H9 (cell line): ENCODE results near the gene LDLRAD4. TPM values are rescaled to one million over a fixed set of nuclear protein-coding genes. Genes with fewer than 3 reads are reported as not detected.

ENCODE experiments used
- DNase-seq: peaks from one replicate; pipeline ENCODE4 v3.0.0-alpha.2; 2017
- H2AFZ ChIP-seq: one replicate; pipeline ENCODE4 v1.6.1; 2013; ENCODE audit warnings: mild to moderate bottlenecking, low read length, control low read depth, moderate library complexity
- H2AK5ac ChIP-seq: 2 replicates; pipeline ENCODE4 v1.6.1; 2013; ENCODE audit warnings: low read length, control low read depth, mixed read lengths; ENCODE audit not compliant: insufficient read length
- H2BK120ac ChIP-seq: one replicate; pipeline ENCODE4 v1.6.1; 2013; ENCODE audit warnings: low read depth, mild to moderate bottlenecking, low read length, control low read depth, inconsistent platforms; ENCODE audit not compliant: poor library complexity, severe bottlenecking
- H2BK12ac ChIP-seq: 2 replicates; pipeline ENCODE4 v1.6.1; 2013; ENCODE audit warnings: low read length, control low read depth, mixed read lengths, low read depth; ENCODE audit not compliant: insufficient read length
- H2BK15ac ChIP-seq: 2 replicates; pipeline ENCODE4 v1.6.1; 2013; ENCODE audit warnings: low read depth, low read length, control low read depth
- H2BK20ac ChIP-seq: one replicate; pipeline ENCODE4 v1.6.1; 2013; ENCODE audit warnings: low read depth, mild to moderate bottlenecking, low read length, control low read depth, inconsistent platforms; ENCODE audit not compliant: poor library complexity, severe bottlenecking
- H2BK5ac ChIP-seq: 2 replicates; pipeline ENCODE4 v1.6.1; 2013; ENCODE audit warnings: low read length, control low read depth, mixed read lengths; ENCODE audit not compliant: insufficient read length
- H3K14ac ChIP-seq: 2 replicates; pipeline ENCODE4 v1.6.1; 2013; ENCODE audit warnings: low read length, control low read depth; ENCODE audit not compliant: insufficient read depth
- H3K18ac ChIP-seq: 2 replicates; pipeline ENCODE4 v1.6.1; 2013; ENCODE audit warnings: low read depth, mild to moderate bottlenecking, mixed read lengths, low read length, control low read depth; ENCODE audit not compliant: insufficient read length
- H3K23ac ChIP-seq: 2 replicates; pipeline ENCODE4 v1.6.1; 2013; ENCODE audit warnings: low read length, control low read depth, mixed read lengths, low read depth; ENCODE audit not compliant: insufficient read length
- H3K23me2 ChIP-seq: 2 replicates; pipeline ENCODE4 v1.6.1; 2013; ENCODE audit warnings: low read depth, mild to moderate bottlenecking, mixed read lengths, low read length, control low read depth; ENCODE audit not compliant: insufficient read length, poor library complexity, severe bottlenecking
- H3K27ac ChIP-seq: 2 replicates; pipeline ENCODE4 v1.5.1; 2013; ENCODE audit warnings: low read length, control low read depth, mixed read lengths, low read depth; ENCODE audit not compliant: insufficient read length
- H3K27me3 ChIP-seq: 2 replicates; pipeline ENCODE4 v1.6.1; 2013; ENCODE audit warnings: low read length, control low read depth, inconsistent platforms; ENCODE audit not compliant: insufficient read depth
- H3K4ac ChIP-seq: 2 replicates; pipeline ENCODE4 v1.6.1; 2013; ENCODE audit warnings: low read depth, mild to moderate bottlenecking, control low read depth, inconsistent platforms, low read length, moderate library complexity
- H3K4me1 ChIP-seq: 2 replicates; pipeline ENCODE4 v1.6.1; 2013; ENCODE audit warnings: low read length, control low read depth, inconsistent platforms; ENCODE audit not compliant: insufficient read depth
- H3K4me2 ChIP-seq: 2 replicates; pipeline ENCODE4 v1.6.1; 2013; ENCODE audit warnings: low read length, control low read depth, mixed read lengths; ENCODE audit not compliant: insufficient read length, insufficient read depth
- H3K56ac ChIP-seq: 2 replicates; pipeline ENCODE4 v1.6.1; 2013; ENCODE audit warnings: low read depth, mild to moderate bottlenecking, mixed read lengths, low read length, control low read depth; ENCODE audit not compliant: insufficient read length
- H3K79me1 ChIP-seq: 2 replicates; pipeline ENCODE4 v1.6.1; 2013; ENCODE audit warnings: low read depth, mild to moderate bottlenecking, moderate library complexity, low read length, control low read depth, inconsistent platforms; ENCODE audit not compliant: insufficient read depth, poor library complexity, severe bottlenecking
- H3K79me2 ChIP-seq: 2 replicates; pipeline ENCODE4 v1.6.1; 2013; ENCODE audit warnings: low read length, control low read depth, inconsistent platforms; ENCODE audit not compliant: insufficient read depth
- H3K9ac ChIP-seq: 2 replicates; pipeline ENCODE4 v1.6.1; 2013; ENCODE audit warnings: low read length, control low read depth, mixed read lengths; ENCODE audit not compliant: insufficient read length; ENCODE audit errors: extremely low read depth
- H3K9me3 ChIP-seq: one replicate; pipeline ENCODE4 v1.6.1; 2013; ENCODE audit warnings: low read depth, low read length, inconsistent platforms; ENCODE audit not compliant: control insufficient read depth
- H3T11ph ChIP-seq: one replicate; pipeline ENCODE4 v1.6.1; 2013; ENCODE audit warnings: mild to moderate bottlenecking, low read length, control low read depth, inconsistent platforms
- H4K20me1 ChIP-seq: one replicate; pipeline ENCODE4 v1.6.1; 2013; ENCODE audit not compliant: control insufficient read depth, insufficient read length, insufficient read depth
- H4K5ac ChIP-seq: 2 replicates; pipeline ENCODE4 v1.6.1; 2013; ENCODE audit warnings: low read depth, mild to moderate bottlenecking, mixed read lengths, low read length, control low read depth; ENCODE audit not compliant: insufficient read length
- H4K8ac ChIP-seq: replicated peaks from 2 replicates; pipeline ENCODE4 v1.6.1; 2013; ENCODE audit warnings: low read length, control low read depth, mixed read lengths, low read depth; ENCODE audit not compliant: insufficient read length
- H4K91ac ChIP-seq: 2 replicates; pipeline ENCODE4 v1.6.1; 2013; ENCODE audit warnings: low read depth, mild to moderate bottlenecking, moderate library complexity, mixed read lengths, low read length, control low read depth; ENCODE audit not compliant: insufficient read length
- H3K27ac Mint-ChIP-seq, 3 experiments: 2 replicates in 2 of 3; 3 replicates in 1 of 3; pipeline ENCODE4 v1.8.0; 2020 to 2021; ENCODE audit warnings: mixed read lengths in 3 of 3, mild to moderate bottlenecking in 1 of 3, moderate library complexity in 1 of 3
- H3K27me3 Mint-ChIP-seq: 2 replicates; pipeline ENCODE4 v1.8.0; 2021; ENCODE audit warnings: low read depth, mild to moderate bottlenecking, moderate library complexity, mixed read lengths
- H3K36me3 Mint-ChIP-seq, 3 experiments: 2 replicates in 2 of 3; 3 replicates in 1 of 3; pipeline ENCODE4 v1.8.0; 2020 to 2021; ENCODE audit warnings: low read depth in 3 of 3, mixed read lengths in 3 of 3; ENCODE audit not compliant: insufficient read depth in 1 of 3
- H3K4me1 Mint-ChIP-seq, 2 experiments: 2 replicates each; pipeline ENCODE4 v1.8.0; 2020; ENCODE audit warnings: mixed read lengths in 2 of 2
- H3K4me3 Mint-ChIP-seq, 2 experiments: 2 replicates in 1 of 2; 3 replicates in 1 of 2; pipeline ENCODE4 v1.8.0; 2020 to 2021; ENCODE audit warnings: mild to moderate bottlenecking in 2 of 2, mixed read lengths in 2 of 2, moderate library complexity in 1 of 2
- H3K9me3 Mint-ChIP-seq, 2 experiments: 2 replicates in 1 of 2; 3 replicates in 1 of 2; pipeline ENCODE4 v1.8.0; 2020; ENCODE audit warnings: mild to moderate bottlenecking in 2 of 2, mixed read lengths in 2 of 2, moderate library complexity in 1 of 2
- WGBS: extraction: QIAGEN DNeasy Blood & Tissue Kit; methylation state at CpG from one replicate; pipeline ENCODE4 v1.1.7; 2013; ENCODE audit warnings: missing lambda C conversion rate, low lambda C conversion rate, mixed read lengths; ENCODE audit not compliant: insufficient read length; ENCODE audit errors: extremely low coverage; 5-methylcytosine and 5-hydroxymethylcytosine counted together
- total RNA-seq: library from RNA; stranded (reverse); gene quantifications from 2 replicates; pipeline ENCODE4 v1.2.1, GENCODE V29; 2021
- TF ChIP-seq, protein P1 (sequence below): fragments of 200-600 bp; sonication (generic); conservative IDR thresholded peaks from 3 replicates; pipeline ENCODE4 v1.8.0; 2021; ENCODE audit warnings: antibody characterized with exemption, mild to moderate bottlenecking

Gene LDLRAD4
- total RNA-seq, 1 experiment from 2014 or later, result 3.9 TPM

DNA sequence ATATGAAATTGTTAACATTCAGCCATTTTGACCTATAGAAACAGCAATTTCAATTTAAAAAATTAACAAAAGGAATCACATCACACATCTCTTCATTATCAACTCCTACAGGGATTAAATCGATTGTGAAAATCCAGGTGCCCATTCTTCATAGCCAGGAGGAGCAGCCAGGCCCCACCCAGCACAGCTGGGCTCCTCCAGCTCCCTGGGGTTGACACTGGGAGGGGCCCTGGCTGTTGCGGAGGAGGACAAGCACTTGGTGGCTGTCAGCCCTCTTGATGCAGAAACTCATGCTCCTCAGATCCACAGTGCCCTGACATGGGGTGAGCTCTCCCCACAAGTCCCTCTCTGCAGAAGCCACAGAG is 408.0 kb downstream of the LDLRAD4 start:
- H3K9me3 ChIP-seq, result no peaks in the 10 kb centered on the region
- no peak overlapping the region for H2BK15ac ChIP-seq
- H4K5ac ChIP-seq, result no peak overlapping the region
- no peaks in the 10 kb centered on the region for H3K27me3 ChIP-seq
- H2BK120ac ChIP-seq, result no peak overlapping the region
- no peak overlapping the region for H2BK20ac ChIP-seq
- Mint-ChIP-seq H3K27me3 (no peaks in the 10 kb centered on the region; the same call in 1 of the 2 replicates), H3K27ac (no peak overlapping the region), H3K4me1 (peaks cover 8 to 11% of the 10 kb centered on the region in 2 experiments), H3K36me3 (no peaks in the 10 kb centered on the region), H3K4me3 (no peak overlapping the region), H3K9me3 (no peaks in the 10 kb centered on the region)
- H3K23me2 ChIP-seq, result no peaks in the 10 kb centered on the region
- no CpG with 5 or more reads among the region's 2 CpGs for WGBS
- TF ChIP-seq, protein P1, sequence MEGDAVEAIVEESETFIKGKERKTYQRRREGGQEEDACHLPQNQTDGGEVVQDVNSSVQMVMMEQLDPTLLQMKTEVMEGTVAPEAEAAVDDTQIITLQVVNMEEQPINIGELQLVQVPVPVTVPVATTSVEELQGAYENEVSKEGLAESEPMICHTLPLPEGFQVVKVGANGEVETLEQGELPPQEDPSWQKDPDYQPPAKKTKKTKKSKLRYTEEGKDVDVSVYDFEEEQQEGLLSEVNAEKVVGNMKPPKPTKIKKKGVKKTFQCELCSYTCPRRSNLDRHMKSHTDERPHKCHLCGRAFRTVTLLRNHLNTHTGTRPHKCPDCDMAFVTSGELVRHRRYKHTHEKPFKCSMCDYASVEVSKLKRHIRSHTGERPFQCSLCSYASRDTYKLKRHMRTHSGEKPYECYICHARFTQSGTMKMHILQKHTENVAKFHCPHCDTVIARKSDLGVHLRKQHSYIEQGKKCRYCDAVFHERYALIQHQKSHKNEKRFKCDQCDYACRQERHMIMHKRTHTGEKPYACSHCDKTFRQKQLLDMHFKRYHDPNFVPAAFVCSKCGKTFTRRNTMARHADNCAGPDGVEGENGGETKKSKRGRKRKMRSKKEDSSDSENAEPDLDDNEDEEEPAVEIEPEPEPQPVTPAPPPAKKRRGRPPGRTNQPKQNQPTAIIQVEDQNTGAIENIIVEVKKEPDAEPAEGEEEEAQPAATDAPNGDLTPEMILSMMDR, result no peak
- DNase-seq, result no peak
- no peaks in the 10 kb centered on the region for H3K4me1 ChIP-seq
- H3K79me2 ChIP-seq, result no peaks in the 10 kb centered on the region
- H3K18ac ChIP-seq, result no peak overlapping the region
- H3K14ac ChIP-seq, result no peak overlapping the region
- no peak overlapping the region for H3K9ac ChIP-seq
- no peak overlapping the region for H2BK12ac ChIP-seq
- H4K91ac ChIP-seq, result no peak overlapping the region
- H3K23ac ChIP-seq, result no peak overlapping the region
- H3K56ac ChIP-seq, result no peak overlapping the region
- no peak overlapping the region for H2BK5ac ChIP-seq
- no peaks in the 10 kb centered on the region for H4K20me1 ChIP-seq
- H3K27ac ChIP-seq, result no peak overlapping the region
- no peak overlapping the region for H4K8ac ChIP-seq
- H3K4me2 ChIP-seq, result no peak overlapping the region
- H2AFZ ChIP-seq, result no peak overlapping the region
- H2AK5ac ChIP-seq, result no peak overlapping the region
- H3K4ac ChIP-seq, result no peak overlapping the region
- no peak overlapping the region for H3T11ph ChIP-seq
- no peaks in the 10 kb centered on the region for H3K79me1 ChIP-seq
